HCT116 (cell line): Measurements from ENCODE around the gene SBSN. TPM values are rescaled to one million over a fixed set of nuclear protein-coding genes. Genes with fewer than 3 reads are reported as not detected.

ENCODE experiments used
- ATAC-seq: fragments of 200-7000 bp; cut with Tn5 transposase; 2 replicates; pipeline ENCODE4 v1.9.1; 2020; ENCODE audit warnings: mild to moderate bottlenecking, moderate library complexity
- BruUV-seq: library from RNA; stranded (reverse); fragments of 400-500 nt; replicated peaks from 2 replicates; lab custom pipeline; 2021; lab: Mats Ljungman, UMichigan
- CTCF ChIA-PET: fragments of 300-600 bp; sonication (Branson Sonifier 250); formaldehyde crosslinking; loops from one replicate; lab custom pipeline; 2021; ENCODE audit warnings: antibody characterized with exemption; lab: Charles Lee
- POLR2A ChIA-PET: fragments of 300-600, 350-600 bp; sonication (Branson Sonifier 250); formaldehyde crosslinking; loops from one replicate; lab custom pipeline; 2021; ENCODE audit warnings: antibody characterized with exemption; lab: Charles Lee
- RAD21 ChIA-PET, 2 experiments: fragments of 300-600 bp; sonication (Branson Sonifier 250); formaldehyde crosslinking; loops; one replicate each; lab custom pipeline; 2023; ENCODE audit warnings: low total read pairs in 2 of 2; ENCODE audit not compliant: uncharacterized antibody in 2 of 2, unreplicated experiment in 2 of 2, low non-redundant PET in 1 of 2; lab: Charles Lee
- DNase-seq: peaks from one replicate; pipeline ENCODE4 v3.0.0-alpha.2; 2010; ENCODE audit warnings: low read depth, low spot score
- H2AFZ ChIP-seq: fragments of 200-600 bp; shearing (Covaris generic), sonication (generic); 2 replicates; pipeline ENCODE4 v1.6.1; 2017; ENCODE audit warnings: low read depth, mixed run types, mixed read lengths, antibody characterized with exemption, low read length; ENCODE audit not compliant: poor library complexity, severe bottlenecking
- H3K27ac ChIP-seq: 2 replicates; pipeline ENCODE4 v1.5.1; 2012; ENCODE audit warnings: low read depth, low read length
- H3K27me3 ChIP-seq: fragments of 200-600 bp; sonication (generic); 2 replicates; pipeline ENCODE4 v1.6.1; 2016; ENCODE audit warnings: mixed run types, low read length, mixed read lengths; ENCODE audit not compliant: insufficient read depth
- H3K36me3 ChIP-seq, 2 experiments: fragments of 200-500 bp in 1 of 2; fragments of 200-600 bp in 1 of 2; sonication (Bioruptor generic) in 1 of 2; sonication (generic) in 1 of 2; 2 replicates each; pipeline versions ENCODE4 v1.5.1 to v1.6.1; 2014 to 2016; ENCODE audit warnings: low read length in 2 of 2, inconsistent platforms in 1 of 2, mixed read lengths in 1 of 2, mixed run types in 1 of 2; ENCODE audit not compliant: insufficient read depth in 2 of 2, control insufficient read depth in 1 of 2
- H3K4me1 ChIP-seq, 2 experiments: fragments of 200-600 bp in 1 of 2; sonication (generic) in 1 of 2; 2 replicates each; pipeline versions ENCODE4 v1.5.1 to v1.6.1; 2012 to 2017; ENCODE audit warnings: low read length in 2 of 2, inconsistent platforms in 1 of 2, mild to moderate bottlenecking in 1 of 2, mixed read lengths in 1 of 2, mixed run types in 1 of 2, moderate library complexity in 1 of 2; ENCODE audit not compliant: insufficient read depth in 2 of 2, control insufficient read depth in 1 of 2
- H3K4me2 ChIP-seq: fragments of 200-600 bp; sonication (generic); 2 replicates; pipeline ENCODE4 v1.6.1; 2017; ENCODE audit warnings: mixed run types, low read length, mixed read lengths
- H3K4me3 ChIP-seq, 2 experiments: fragments of 200-600 bp in 1 of 2; sonication (generic) in 1 of 2; replicated peaks in 1 of 2; 2 replicates each; pipeline ENCODE4 v1.5.1; 2011 to 2016; ENCODE audit warnings: low read length in 2 of 2, control low read depth in 1 of 2, low read depth in 1 of 2, mild to moderate bottlenecking in 1 of 2, mixed read lengths in 1 of 2, mixed run types in 1 of 2
- H3K79me2 ChIP-seq: fragments of 200-600 bp; sonication (generic); 2 replicates; pipeline ENCODE4 v1.6.1; 2017; ENCODE audit warnings: mild to moderate bottlenecking, mixed run types, low read length, moderate library complexity, mixed read lengths; ENCODE audit not compliant: insufficient read depth
- H3K9ac ChIP-seq: fragments of 200-600 bp; sonication (generic); 2 replicates; pipeline ENCODE4 v1.6.1; 2016; ENCODE audit warnings: low read length, mixed read lengths
- H3K9me2 ChIP-seq: fragments of 200-600 bp; sonication (generic), shearing (Covaris generic); 2 replicates; pipeline ENCODE4 v1.6.1; 2017; ENCODE audit warnings: mixed run types, mild to moderate bottlenecking, moderate library complexity; ENCODE audit not compliant: insufficient read depth
- H3K9me3 ChIP-seq, 2 experiments: fragments of 200-500 bp in 1 of 2; fragments of 200-600 bp in 1 of 2; sonication (Bioruptor generic) in 1 of 2; sonication (generic) in 1 of 2; 2 replicates each; pipeline ENCODE4 v1.6.1; 2014 to 2017; ENCODE audit warnings: low read length in 2 of 2, mixed read lengths in 2 of 2, inconsistent platforms in 1 of 2, low read depth in 1 of 2, mild to moderate bottlenecking in 1 of 2, mixed run types in 1 of 2, moderate library complexity in 1 of 2; ENCODE audit not compliant: control insufficient read depth in 1 of 2, insufficient read depth in 1 of 2
- H4K20me1 ChIP-seq: fragments of 200-600 bp; sonication (generic), shearing (Covaris generic); 2 replicates; pipeline ENCODE4 v1.6.1; 2017; ENCODE audit warnings: mixed run types, mild to moderate bottlenecking, moderate library complexity; ENCODE audit not compliant: insufficient read depth
- ATF3 ChIP-seq: IDR thresholded peaks from 2 replicates; pipeline ENCODE4 v1.6.1; 2012
- CBX3 ChIP-seq: IDR thresholded peaks from 2 replicates; pipeline ENCODE4 v1.6.1; 2012; ENCODE audit warnings: low read depth
- CEBPB ChIP-seq: IDR thresholded peaks from 2 replicates; pipeline ENCODE4 v1.6.1; 2012; ENCODE audit warnings: low read depth
- CTCF ChIP-seq, 3 experiments: fragments of 200-600 bp in 1 of 3; sonication (generic) in 1 of 3; IDR thresholded peaks in 2 of 3; conservative IDR thresholded peaks in 1 of 3; 2 replicates each; pipeline ENCODE4 v1.5.1; 2012 to 2017; ENCODE audit warnings: low read depth in 2 of 3, low read length in 2 of 3, antibody characterized with exemption in 1 of 3, borderline replicate concordance in 1 of 3, control low read depth in 1 of 3, mild to moderate bottlenecking in 1 of 3, mixed read lengths in 1 of 3, mixed run types in 1 of 3, moderate library complexity in 1 of 3; ENCODE audit not compliant: insufficient read depth in 1 of 3
- RAD21 ChIP-seq: IDR thresholded peaks from 2 replicates; pipeline ENCODE4 v1.6.1; 2012; ENCODE audit warnings: low read depth, mild to moderate bottlenecking
- TCF7L2 ChIP-seq: IDR thresholded peaks from 2 replicates; pipeline ENCODE4 v1.7.0; 2011; ENCODE audit warnings: borderline replicate concordance, inconsistent platforms; ENCODE audit not compliant: insufficient read depth, insufficient read length; ENCODE audit errors: extremely low read depth
- ZBTB33 ChIP-seq: IDR thresholded peaks from 2 replicates; pipeline ENCODE4 v1.6.1; 2011; ENCODE audit warnings: mild to moderate bottlenecking, low read length, moderate library complexity; ENCODE audit not compliant: insufficient replicate concordance; ENCODE audit errors: extremely low read depth
- ZNF274 ChIP-seq: fragments of 200-500 bp; sonication (Bioruptor generic); IDR thresholded peaks from 2 replicates; pipeline ENCODE4 v1.6.1; 2014; ENCODE audit warnings: mild to moderate bottlenecking, low read depth, low read length, inconsistent platforms
- intact Hi-C: fragments of 100-400 bp; cut with micrococcal nuclease; formaldehyde crosslinking; loops from 2 replicates; pipeline ENCODE4 v1.10.0; 2022
- total RNA-seq: library from RNA; stranded (reverse); gene quantifications from one replicate; pipeline ENCODE4 v1.2.1, GENCODE V29; 2021; ENCODE audit not compliant: unreplicated experiment

The SBSN gene
- total RNA-seq, 1 experiment from 2014 or later, result 0.66 TPM

- no peaks in the 10 kb centered on the region for H3K27me3 ChIP-seq
- no peak overlapping the region for H2AFZ ChIP-seq
- H3K36me3 ChIP-seq, result peaks cover 29 to 31% of the 10 kb centered on the region in 2 experiments; a peak in 3 of 4 replicates
- TF ChIP-seq CEBPB (no peak), TCF7L2 (no peak), CTCF (IDR thresholded peaks at IDR 0.05 in 2 of 3, conservative IDR thresholded peaks at IDR 0.05 in 1 of 3; ENCODE audit: borderline replicate concordance in 1 of 3, insufficient read depth in 1 of 3, low read depth in 2 of 3, low read length in 2 of 3) (no peak), CBX3 (no peak), ZBTB33 (no peak), ZNF274 (no peak), ATF3 (no peak), RAD21 (no peak)
- intact Hi-C loops, result no loop called here
- no peak overlapping the region for H3K9ac ChIP-seq
- ChIA-PET CTCF (no interaction called here), POLR2A (no interaction called here), RAD21 (no interaction called here)
- DNase-seq (no peak), ATAC-seq (no peak)
- H3K9me3 ChIP-seq, result no peaks in the 10 kb centered on the region
- no TSS peak for BruUV-seq
- peaks cover 4% of the 10 kb centered on the region; the same call in 1 of the 2 replicates for H3K79me2 ChIP-seq
- no peaks in the 10 kb centered on the region for H4K20me1 ChIP-seq
- H3K27ac ChIP-seq, result no peak overlapping the region
- no peak overlapping the region for H3K4me2 ChIP-seq
- no peak overlapping the region for H3K4me3 ChIP-seq
- H3K9me2 ChIP-seq, result no peaks in the 10 kb centered on the region
- peaks cover 0 to 4% of the 10 kb centered on the region in 2 experiments; a peak in 3 of 4 replicates for H3K4me1 ChIP-seq
Measured at GRCh38 chr19:35500611-35501010, 27.5 kb downstream of the SBSN start.
